ENCODE measurements around the gene RSBN1L.

DNA sequence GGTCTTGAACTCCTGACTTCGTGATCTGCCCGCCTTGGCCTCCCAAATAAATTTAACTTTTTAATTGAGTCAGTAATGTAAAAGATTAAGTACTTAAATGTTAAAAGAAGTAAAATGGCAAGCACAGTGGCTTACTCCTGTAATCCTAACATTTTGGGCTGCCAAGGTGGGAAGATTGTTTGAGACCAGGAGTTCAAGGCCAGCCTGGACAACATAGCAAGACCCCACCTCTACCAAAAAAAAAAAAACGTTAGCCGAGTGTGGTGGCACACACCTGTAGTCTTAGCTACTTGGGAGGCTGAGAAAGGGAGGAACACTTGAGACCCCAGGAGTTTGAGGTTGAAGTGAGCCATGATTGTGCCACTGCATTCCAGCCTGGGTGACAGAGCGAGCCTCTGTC, 128.4 kb downstream of the RSBN1L start:
- TF ChIP-seq POLR2AphosphoS5 (IDR thresholded peaks at IDR 0.05; ENCODE audit: borderline replicate concordance, low read depth, low read length), result no peak
- TF ChIP-seq EZH2 (IDR thresholded peaks at IDR 0.05), result no peak

Data from SK-N-MC (cell line).